Psoas muscle (tissue), 8 donors: ENCODE measurements around the gene AMOT. TPM values are rescaled to one million over a fixed set of nuclear protein-coding genes. Genes with fewer than 3 reads are reported as not detected.

Source experiments
- ATAC-seq, 4 donors: fragments of 200-7000 bp; cut with Tn5 transposase; one replicate each; pipeline ENCODE4 v1.9.1; 2020; ENCODE audit warnings: moderate library complexity in 3 of 4, mild to moderate bottlenecking in 2 of 4
- DNase-seq, 2 donors: peaks; one replicate each; pipeline ENCODE4 v3.0.0-alpha.2; 2020
- H3K27ac ChIP-seq: fragments of 200-600 bp; one replicate; pipeline ENCODE4 v1.8.0; 2022
- H3K27me3 ChIP-seq, 3 donors: fragments of 200-600 bp in 1 of 3; one replicate each; pipeline versions ENCODE4 v1.6.1 to v1.8.0; 2013 to 2022; ENCODE audit warnings: low read length in 2 of 3, mild to moderate bottlenecking in 2 of 3, moderate library complexity in 1 of 3; ENCODE audit not compliant: insufficient read depth in 3 of 3
- H3K36me3 ChIP-seq, 2 donors: fragments of 200-600 bp in 1 of 2; one replicate each; pipeline versions ENCODE4 v1.6.1 to v1.8.0; 2013 to 2022; ENCODE audit warnings: low read depth in 1 of 2, mild to moderate bottlenecking in 1 of 2, moderate library complexity in 1 of 2; ENCODE audit not compliant: insufficient read depth in 1 of 2
- H3K4me1 ChIP-seq: fragments of 200-600 bp; one replicate; pipeline ENCODE4 v1.8.0; 2022
- H3K4me3 ChIP-seq: fragments of 200-600 bp; one replicate; pipeline ENCODE4 v1.8.0; 2022; ENCODE audit warnings: mild to moderate bottlenecking
- H3K9me3 ChIP-seq: fragments of 200-600 bp; one replicate; pipeline ENCODE4 v1.8.0; 2022
- CTCF ChIP-seq: fragments of 200-600 bp; IDR thresholded peaks from one replicate; pipeline ENCODE4 v1.8.0; 2022; ENCODE audit warnings: antibody characterized with exemption
- WGBS, 3 donors: extraction: QIAGEN DNeasy Blood & Tissue Kit; methylation state at CpG; one replicate each; pipeline versions ENCODE4 v1.1.6 to v1.1.7; 2013; 5-methylcytosine and 5-hydroxymethylcytosine counted together
- intact Hi-C, 2 donors: fragments of 100-400 bp; cut with DNase I; formaldehyde crosslinking; loops; one replicate each; pipeline versions ENCODE4 v1.11.0 to v1.14.2; 2022
- polyA plus RNA-seq, 3 donors: library from polyadenylated mRNA; stranded (reverse); fragments of 200-250 nt; gene quantifications; one replicate each; pipeline ENCODE4 v1.2.3, GENCODE V29; 2013
- total RNA-seq, 4 donors: library from RNA; stranded (reverse); fragmentation: NEBNext Ultra II Directional in 2 of 4; extraction: Animal tissue kit (Norgen Biotek cat#: 25700) in 2 of 4; gene quantifications; one replicate each; pipeline versions ENCODE4 v1.2.1 to v1.2.4, GENCODE V29; 2021 to 2023
- donor health status: healthy with polysubstance abuse.
- donor health status: DM: no; HTN: no; CAD: no; lungs with moderate emphysema.
- donor health status: Bipolar disorder and iron deficiency.
- donor health status: healthy.
- donor health status: DM: yes; HTN: yes; CAD: no.
- donor health status: DM: no; HTN: no; CAD: no.
- donor health status: DM: no; HTN: no; CAD: no.
- donor health status: DM: yes; HTN: yes; CAD: no.

The AMOT gene
- total and polyA plus RNA-seq, 7 donors, result 2.5 to 148 (median 72.6) TPM

GRCh38 chrX:112798736-112799135 is 41.9 kb downstream of the AMOT start:
- 16 to 35% (median 29%) methylated on average over 2 of the region's 2 CpGs for WGBS, 3 donors
- Histone ChIP-seq H3K36me3 (peaks cover 0 to 4% of the 10 kb centered on the region in 2 donors), H3K27me3 (no peaks in the 10 kb centered on the region), H3K4me1 (peaks cover 24% of the 10 kb centered on the region), H3K9me3 (no peaks in the 10 kb centered on the region), H3K27ac (peak overlapping the region; percentile 68), H3K4me3 (no peak overlapping the region)
- no peak for TF ChIP-seq CTCF
- intact Hi-C loops, result no loop called here
- ATAC-seq, result peak; percentile 62 to 79 (median 70)
- DNase-seq, result no peak

- intact Hi-C loops, result loop anchor here in 1 of 2 donors (5.0 kb wide), 1 partner anchor 1188 kb away; no protein-coding TSS in a partner anchor
- no peak overlapping the region for H3K27ac ChIP-seq
- peaks cover 0 to 29% of the 10 kb centered on the region in 2 donors for H3K36me3 ChIP-seq
- no peaks in the 10 kb centered on the region for H3K9me3 ChIP-seq
- peaks cover 9% of the 10 kb centered on the region for H3K4me1 ChIP-seq
- H3K4me3 ChIP-seq, result no peak overlapping the region
- TF ChIP-seq CTCF, result no peak
- DNase-seq, result no peak
- peaks cover 0 to 9% (median 0%) of the 10 kb centered on the region in 3 donors for H3K27me3 ChIP-seq
- ATAC-seq, result peak in 2 of 4 donors; percentile 36 to 42
- 36 to 48% (median 40%) methylated on average over 4 of the region's 4 CpGs for WGBS, 3 donors
These were observed 50.7 kb downstream of the AMOT start for GRCh38 chrX:112789931-112790330.

GRCh38 chrX:112786076-112786475 is 54.6 kb downstream of the AMOT start:
- ATAC-seq (no peak), DNase-seq (no peak)
- H3K27me3 ChIP-seq, result peaks cover 0 to 4% (median 0%) of the 10 kb centered on the region in 3 donors
- H3K9me3 ChIP-seq, result no peaks in the 10 kb centered on the region
- H3K4me3 ChIP-seq, result no peak overlapping the region
- H3K27ac ChIP-seq, result no peak overlapping the region
- H3K36me3 ChIP-seq, result peaks cover 0 to 28% of the 10 kb centered on the region in 2 donors
- 52 to 71% (median 64%) methylated on average over 2 of the region's 2 CpGs for WGBS, 3 donors
- H3K4me1 ChIP-seq, result peaks cover 4% of the 10 kb centered on the region
- intact Hi-C loops, result loop anchor here in 1 of 2 donors (5.0 kb wide), 1 partner anchor 1184 kb away; no protein-coding TSS in a partner anchor
- no peak for TF ChIP-seq CTCF

- Histone ChIP-seq H3K36me3 (peaks cover 0 to 27% of the 10 kb centered on the region in 2 donors), H3K4me1 (peaks cover 4% of the 10 kb centered on the region), H3K27ac (no peak overlapping the region), H3K9me3 (no peaks in the 10 kb centered on the region), H3K27me3 (peaks cover 0 to 4% (median 0%) of the 10 kb centered on the region in 3 donors), H3K4me3 (no peak overlapping the region)
- intact Hi-C loops, result loop anchor here in 1 of 2 donors (5.0 kb wide), 1 partner anchor 1183 kb away; no protein-coding TSS in a partner anchor
- no peak for TF ChIP-seq CTCF
- ATAC-seq (no peak), DNase-seq (no peak)
- WGBS, 3 donors, result 71 to 92% (median 75%) methylated on average over 5 of the region's 5 CpGs
These were observed 55.3 kb downstream of the AMOT start for GRCh38 chrX:112785344-112785743.

- H3K27ac ChIP-seq, result no peak overlapping the region
- WGBS, 3 donors, result 21 to 45% (median 40%) methylated on average over 3 of the region's 3 CpGs
- TF ChIP-seq CTCF, result no peak
- H3K4me3 ChIP-seq, result no peak overlapping the region
- intact Hi-C loops, result loop anchor here in 1 of 2 donors (5.0 kb wide), 1 partner anchor 1182 kb away; no protein-coding TSS in a partner anchor
- peaks cover 0 to 4% (median 0%) of the 10 kb centered on the region in 3 donors for H3K27me3 ChIP-seq
- H3K4me1 ChIP-seq, result peaks cover 4% of the 10 kb centered on the region
- ATAC-seq (peak in 3 of 4 donors; percentile 50 to 82 (median 56)), DNase-seq (no peak)
- H3K9me3 ChIP-seq, result no peaks in the 10 kb centered on the region
- H3K36me3 ChIP-seq, result peaks cover 0 to 28% of the 10 kb centered on the region in 2 donors
These were observed 55.9 kb downstream of the AMOT start for GRCh38 chrX:112784692-112785091.
